Body of pancreas (tissue), 4 donors: ENCODE measurements around the gene SLC6A14. TPM values are rescaled to one million over a fixed set of nuclear protein-coding genes. Genes with fewer than 3 reads are reported as not detected.

ENCODE experiments used
- ATAC-seq: fragments of 150-250 bp; one replicate; pipeline ENCODE4 v1.9.1; 2016
- DNase-seq, 4 donors: peaks; one replicate each; pipeline ENCODE4 v3.0.0-alpha.2; 2019
- H3K27ac ChIP-seq, 4 donors: fragments of 200-600 bp; sonication (generic); 1 replicate in 3 of 4; 2 replicates in 1 of 4; pipeline versions ENCODE4 v1.5.1 to v1.6.1; 2016 to 2019; ENCODE audit warnings: mild to moderate bottlenecking in 1 of 4, mixed read lengths in 1 of 4, moderate library complexity in 1 of 4
- H3K27me3 ChIP-seq, 2 donors: fragments of 200-600 bp; sonication (generic); one replicate each; pipeline ENCODE4 v1.6.0; 2016; ENCODE audit warnings: mild to moderate bottlenecking in 1 of 2
- H3K36me3 ChIP-seq, 2 donors: fragments of 200-600 bp; sonication (generic); replicated peaks in 1 of 2; 2 replicates each; pipeline ENCODE4 v1.5.1; 2016; ENCODE audit warnings: low read depth in 2 of 2; ENCODE audit not compliant: insufficient read depth in 1 of 2
- H3K4me1 ChIP-seq: fragments of 200-600 bp; sonication (generic); one replicate; pipeline ENCODE4 v1.6.0; 2016
- H3K4me3 ChIP-seq, 2 donors: fragments of 200-600 bp; sonication (generic); 1 replicate in 1 of 2; 2 replicates in 1 of 2; pipeline ENCODE4 v1.5.1; 2016 to 2019
- H3K9me3 ChIP-seq, 3 donors: fragments of 200-600 bp; sonication (generic); 1 replicate in 2 of 3; 2 replicates in 1 of 3; pipeline ENCODE4 v1.5.1; 2016
- POLR2A ChIP-seq, 3 donors: fragments of 450-650 bp; IDR thresholded peaks; one replicate each; pipeline ENCODE4 v1.6.1; 2016; ENCODE audit warnings: antibody characterized with exemption in 3 of 3, mild to moderate bottlenecking in 2 of 3
- intact Hi-C: fragments of 100-400 bp; cut with DNase I; formaldehyde crosslinking; loops from one replicate; pipeline ENCODE4 v1.15.1; 2023
- small RNA-seq: library from RNA; depleted of rRNA; stranded (forward); fragments of <200 nt; gene quantifications from one replicate; pipeline ENCODE3, GENCODE V24; 2016
- total RNA-seq, 2 donors: library from RNA; depleted of rRNA; stranded (reverse); fragments of >200 nt; gene quantifications; one replicate each; pipeline ENCODE4 v1.1.0, GENCODE V29; 2016
- TF ChIP-seq, protein P1 (sequence below), 7 experiments: fragments of 450-650 bp in 4 of 7; fragments of 200-600 bp in 3 of 7; sonication (generic) in 3 of 7; IDR thresholded peaks; one replicate each; pipeline ENCODE4 v1.5.1; 2016 to 2019; ENCODE audit warnings: antibody characterized with exemption in 7 of 7

SLC6A14 gene
- total RNA-seq, 2 donors from 2014 or later, result under 0.01 TPM; not detected in 1

DNA sequence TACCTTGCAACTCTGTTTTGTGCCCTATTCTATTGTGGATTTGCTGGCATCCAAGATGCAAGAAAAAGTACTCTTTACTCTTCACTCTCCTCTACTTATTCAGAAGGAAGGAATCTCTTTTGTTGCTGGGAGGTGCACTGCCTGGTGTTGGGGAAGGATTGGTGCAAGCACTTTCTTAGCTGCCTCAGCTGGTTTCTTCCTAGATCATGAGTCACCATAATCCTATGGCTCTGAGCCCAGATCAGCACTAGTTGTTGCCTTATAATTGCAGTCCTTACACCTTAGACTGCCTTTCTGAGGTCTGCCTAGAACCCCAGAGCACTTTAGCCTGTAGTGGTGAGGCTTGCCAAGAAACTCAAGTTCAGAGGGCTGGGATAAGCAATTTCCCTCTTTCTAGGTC, 63.4 kb downstream of the SLC6A14 start:
- Histone ChIP-seq H3K27ac (no peak overlapping the region), H3K4me1 (no peaks in the 10 kb centered on the region), H3K4me3 (no peak overlapping the region), H3K36me3 (no peaks in the 10 kb centered on the region), H3K27me3 (peaks cover 0 to 3% of the 10 kb centered on the region in 2 donors), H3K9me3 (no peaks in the 10 kb centered on the region)
- intact Hi-C loops, result no loop called here
- ATAC-seq (no peak), DNase-seq (no peak)
- no peak for TF ChIP-seq POLR2A (IDR thresholded peaks at IDR 0.05)
- TF ChIP-seq, protein P1, sequence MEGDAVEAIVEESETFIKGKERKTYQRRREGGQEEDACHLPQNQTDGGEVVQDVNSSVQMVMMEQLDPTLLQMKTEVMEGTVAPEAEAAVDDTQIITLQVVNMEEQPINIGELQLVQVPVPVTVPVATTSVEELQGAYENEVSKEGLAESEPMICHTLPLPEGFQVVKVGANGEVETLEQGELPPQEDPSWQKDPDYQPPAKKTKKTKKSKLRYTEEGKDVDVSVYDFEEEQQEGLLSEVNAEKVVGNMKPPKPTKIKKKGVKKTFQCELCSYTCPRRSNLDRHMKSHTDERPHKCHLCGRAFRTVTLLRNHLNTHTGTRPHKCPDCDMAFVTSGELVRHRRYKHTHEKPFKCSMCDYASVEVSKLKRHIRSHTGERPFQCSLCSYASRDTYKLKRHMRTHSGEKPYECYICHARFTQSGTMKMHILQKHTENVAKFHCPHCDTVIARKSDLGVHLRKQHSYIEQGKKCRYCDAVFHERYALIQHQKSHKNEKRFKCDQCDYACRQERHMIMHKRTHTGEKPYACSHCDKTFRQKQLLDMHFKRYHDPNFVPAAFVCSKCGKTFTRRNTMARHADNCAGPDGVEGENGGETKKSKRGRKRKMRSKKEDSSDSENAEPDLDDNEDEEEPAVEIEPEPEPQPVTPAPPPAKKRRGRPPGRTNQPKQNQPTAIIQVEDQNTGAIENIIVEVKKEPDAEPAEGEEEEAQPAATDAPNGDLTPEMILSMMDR (IDR thresholded peaks at IDR 0.05), result no peak

Small RNA genes lying within 50 kb of the gene (small RNA-seq; reads per million reads assigned to genes)
- gene RNU6-154P, result not detected

Other genes with a start within 250 kb of the SLC6A14 start
- not detected for gene CT83, start 26.4 kb downstream of the SLC6A14 start, total RNA-seq